ENCODE measurements around the gene LTBP1.

- TF ChIP-seq CTCF (IDR thresholded peaks at IDR 0.05) (no peak), POLR2AphosphoS5 (IDR thresholded peaks at IDR 0.05) (no peak), POLR2A (IDR thresholded peaks at IDR 0.05) (no peak)
Observed at GRCh38 chr2:33221046-33221784, 274.5 kb downstream of the LTBP1 start.

Data from transverse colon (tissue), 4 donors.